ENCODE measurements around the gene MTHFD1L. TPM values are rescaled to one million over a fixed set of nuclear protein-coding genes. Genes with fewer than 3 reads are reported as not detected.
A peak's percentile ranks its signal among the peaks of the same experiment; 100 is the strongest.

Gene MTHFD1L
- total RNA-seq, 3 donors from 2014 or later, result 170 to 193 (median 190) TPM

- ATAC-seq (no peak), DNase-seq (no peak)
- no peaks in the 10 kb centered on the region for H3K9me3 Mint-ChIP-seq
- no peak overlapping the region for H3K4me3 Mint-ChIP-seq
- H3K36me3 Mint-ChIP-seq (ENCODE audit: insufficient read depth), result peaks cover 40% of the 10 kb centered on the region
- H3K27me3 Mint-ChIP-seq (ENCODE audit: low read depth), result no peaks in the 10 kb centered on the region
- H3K4me1 Mint-ChIP-seq (ENCODE audit: low read depth), result no peaks in the 10 kb centered on the region
These were observed 13.1 kb downstream of the MTHFD1L start for GRCh38 chr6:150878347-150879213.

- H3K4me1 Mint-ChIP-seq (ENCODE audit: low read depth), result no peaks in the 10 kb centered on the region
- H3K4me3 Mint-ChIP-seq, result no peak overlapping the region
- H3K9me3 Mint-ChIP-seq, result no peaks in the 10 kb centered on the region
- H3K36me3 Mint-ChIP-seq (ENCODE audit: insufficient read depth), result peaks cover 40% of the 10 kb centered on the region
- ATAC-seq (no peak), DNase-seq (no peak)
- H3K27me3 Mint-ChIP-seq (ENCODE audit: low read depth), result no peaks in the 10 kb centered on the region
These were observed 14.8 kb downstream of the MTHFD1L start for GRCh38 chr6:150880336-150880735.

GRCh38 chr6:150881911-150882481 lies 16.5 kb downstream of the MTHFD1L start:
- Mint-ChIP-seq H3K4me1 (ENCODE audit: low read depth) (no peaks in the 10 kb centered on the region), H3K9me3 (no peaks in the 10 kb centered on the region), H3K36me3 (ENCODE audit: insufficient read depth) (peaks cover 48% of the 10 kb centered on the region), H3K27me3 (ENCODE audit: low read depth) (no peaks in the 10 kb centered on the region), H3K4me3 (no peak overlapping the region)
- no peak for ATAC-seq
- DNase-seq, result no peak

GRCh38 chr6:150883521-150883920 lies 18.0 kb downstream of the MTHFD1L start:
- H3K27me3 Mint-ChIP-seq (ENCODE audit: low read depth), result no peaks in the 10 kb centered on the region
- H3K4me3 Mint-ChIP-seq, result no peak overlapping the region
- peaks cover 51% of the 10 kb centered on the region for H3K36me3 Mint-ChIP-seq (ENCODE audit: insufficient read depth)
- no peak for DNase-seq
- H3K4me1 Mint-ChIP-seq (ENCODE audit: low read depth), result peaks cover 7% of the 10 kb centered on the region
- no peaks in the 10 kb centered on the region for H3K9me3 Mint-ChIP-seq
- ATAC-seq, result no peak

GRCh38 chr6:150886155-150886554 lies 20.7 kb downstream of the MTHFD1L start:
- Mint-ChIP-seq H3K27me3 (ENCODE audit: low read depth) (no peaks in the 10 kb centered on the region), H3K4me1 (ENCODE audit: low read depth) (peaks cover 8% of the 10 kb centered on the region), H3K36me3 (ENCODE audit: insufficient read depth) (peaks cover 46% of the 10 kb centered on the region), H3K4me3 (no peak overlapping the region), H3K9me3 (no peaks in the 10 kb centered on the region)
- ATAC-seq (no peak), DNase-seq (no peak)

- Mint-ChIP-seq H3K36me3 (ENCODE audit: insufficient read depth) (peaks cover 50% of the 10 kb centered on the region), H3K9me3 (no peaks in the 10 kb centered on the region), H3K4me1 (ENCODE audit: low read depth) (peaks cover 8% of the 10 kb centered on the region), H3K4me3 (no peak overlapping the region), H3K27me3 (ENCODE audit: low read depth) (no peaks in the 10 kb centered on the region)
- DNase-seq (no peak), ATAC-seq (no peak)
These were observed 22.6 kb downstream of the MTHFD1L start for GRCh38 chr6:150887978-150888563.

- no peak for ATAC-seq
- H3K9me3 Mint-ChIP-seq, result no peaks in the 10 kb centered on the region
- no peak overlapping the region for H3K4me3 Mint-ChIP-seq
- H3K4me1 Mint-ChIP-seq (ENCODE audit: low read depth), result peaks cover 18% of the 10 kb centered on the region
- no peaks in the 10 kb centered on the region for H3K27me3 Mint-ChIP-seq (ENCODE audit: low read depth)
- H3K36me3 Mint-ChIP-seq (ENCODE audit: insufficient read depth), result peaks cover 46% of the 10 kb centered on the region
- DNase-seq, result no peak
These were observed 24.8 kb downstream of the MTHFD1L start for GRCh38 chr6:150890346-150890745.

GRCh38 chr6:150891888-150892485 lies 26.5 kb downstream of the MTHFD1L start:
- Mint-ChIP-seq H3K4me1 (ENCODE audit: low read depth) (peaks cover 26% of the 10 kb centered on the region), H3K9me3 (no peaks in the 10 kb centered on the region), H3K27me3 (ENCODE audit: low read depth) (no peaks in the 10 kb centered on the region), H3K36me3 (ENCODE audit: insufficient read depth) (peaks cover 38% of the 10 kb centered on the region), H3K4me3 (no peak overlapping the region)
- peak; percentile 53 to 62 for ATAC-seq
- peak; percentile 46 for DNase-seq

- Mint-ChIP-seq H3K9me3 (no peaks in the 10 kb centered on the region), H3K4me3 (no peak overlapping the region), H3K36me3 (ENCODE audit: insufficient read depth) (peaks cover 36% of the 10 kb centered on the region), H3K27me3 (ENCODE audit: low read depth) (no peaks in the 10 kb centered on the region), H3K4me1 (ENCODE audit: low read depth) (peaks cover 18% of the 10 kb centered on the region)
- DNase-seq (no peak), ATAC-seq (no peak)
These were observed 28.8 kb downstream of the MTHFD1L start for GRCh38 chr6:150894191-150894744.

- Mint-ChIP-seq H3K4me1 (ENCODE audit: low read depth) (peaks cover 18% of the 10 kb centered on the region), H3K27me3 (ENCODE audit: low read depth) (no peaks in the 10 kb centered on the region), H3K4me3 (peak overlapping the region; percentile 29), H3K9me3 (no peaks in the 10 kb centered on the region), H3K36me3 (ENCODE audit: insufficient read depth) (peaks cover 33% of the 10 kb centered on the region)
- DNase-seq (no peak), ATAC-seq (peak; percentile 61 to 72)
These were observed 29.5 kb downstream of the MTHFD1L start for GRCh38 chr6:150894935-150895552.

- H3K9me3 Mint-ChIP-seq, result no peaks in the 10 kb centered on the region
- H3K36me3 Mint-ChIP-seq (ENCODE audit: insufficient read depth), result peaks cover 33% of the 10 kb centered on the region
- H3K4me1 Mint-ChIP-seq (ENCODE audit: low read depth), result peaks cover 18% of the 10 kb centered on the region
- no peaks in the 10 kb centered on the region for H3K27me3 Mint-ChIP-seq (ENCODE audit: low read depth)
- H3K4me3 Mint-ChIP-seq, result no peak overlapping the region
- ATAC-seq (no peak), DNase-seq (no peak)
These were observed 30.6 kb downstream of the MTHFD1L start for GRCh38 chr6:150895928-150896632.

GRCh38 chr6:150897400-150897943 lies 32.0 kb downstream of the MTHFD1L start:
- Mint-ChIP-seq H3K27me3 (ENCODE audit: low read depth) (no peaks in the 10 kb centered on the region), H3K36me3 (ENCODE audit: insufficient read depth) (peaks cover 29% of the 10 kb centered on the region), H3K4me1 (ENCODE audit: low read depth) (peaks cover 18% of the 10 kb centered on the region), H3K9me3 (no peaks in the 10 kb centered on the region), H3K4me3 (no peak overlapping the region)
- ATAC-seq (no peak), DNase-seq (no peak)

- Mint-ChIP-seq H3K4me1 (ENCODE audit: low read depth) (peaks cover 18% of the 10 kb centered on the region), H3K9me3 (no peaks in the 10 kb centered on the region), H3K36me3 (ENCODE audit: insufficient read depth) (peaks cover 26% of the 10 kb centered on the region), H3K27me3 (ENCODE audit: low read depth) (no peaks in the 10 kb centered on the region), H3K4me3 (no peak overlapping the region)
- DNase-seq, result no peak
- ATAC-seq, result no peak
These were observed 33.1 kb downstream of the MTHFD1L start for GRCh38 chr6:150898399-150899170.
